MCF 10A (cell line): ENCODE data around the gene SMARCE1. TPM values are rescaled to one million over a fixed set of nuclear protein-coding genes. Genes with fewer than 3 reads are reported as not detected.
A peak's percentile ranks its signal among the peaks of the same experiment; 100 is the strongest.

Experiments used
- BruUV-seq: library from RNA; stranded (reverse); fragments of 400-500 nt; replicated peaks from 2 replicates; lab custom pipeline; 2021; lab: Mats Ljungman, UMichigan
- CTCF ChIA-PET: fragments of 300-600 bp; sonication (Branson Sonifier 250); formaldehyde crosslinking; extraction: SDS; loops from one replicate; lab custom pipeline; 2021; ENCODE audit warnings: antibody characterized with exemption, inconsistent platforms; lab: Yijun Ruan, JAX
- POLR2A ChIA-PET: fragments of 300-600, 350-650 bp; sonication (Branson Sonifier 250); formaldehyde crosslinking; extraction: SDS; loops from one replicate; lab custom pipeline; 2020; ENCODE audit warnings: antibody characterized with exemption, inconsistent platforms; lab: Yijun Ruan, JAX
- DNase-seq: peaks from one replicate; pipeline ENCODE4 v3.0.0-alpha.2; 2018; ENCODE audit not compliant: unreplicated experiment
- H3K27ac Mint-ChIP-seq: one replicate; pipeline ENCODE4 v1.8.0; 2022; ENCODE audit warnings: mild to moderate bottlenecking, low read depth, mixed read lengths; ENCODE audit not compliant: unreplicated experiment
- H3K27me3 Mint-ChIP-seq: one replicate; pipeline ENCODE4 v1.8.0; 2022; ENCODE audit warnings: mixed read lengths; ENCODE audit not compliant: insufficient read depth, unreplicated experiment
- H3K36me3 Mint-ChIP-seq: one replicate; pipeline ENCODE4 v1.8.0; 2022; ENCODE audit warnings: mild to moderate bottlenecking, moderate library complexity, mixed read lengths; ENCODE audit not compliant: insufficient read depth, unreplicated experiment
- H3K4me1 Mint-ChIP-seq: one replicate; pipeline ENCODE4 v1.8.0; 2022; ENCODE audit warnings: mixed read lengths; ENCODE audit not compliant: insufficient read depth, unreplicated experiment
- H3K4me3 Mint-ChIP-seq: one replicate; pipeline ENCODE4 v1.8.0; 2022; ENCODE audit warnings: mild to moderate bottlenecking, moderate library complexity, mixed read lengths; ENCODE audit not compliant: unreplicated experiment
- H3K9me3 Mint-ChIP-seq: one replicate; pipeline ENCODE4 v1.8.0; 2022; ENCODE audit warnings: mixed read lengths; ENCODE audit not compliant: unreplicated experiment
- CTCF ChIP-seq: fragments of 200-600 bp; IDR thresholded peaks from one replicate; pipeline ENCODE4 v1.8.0; 2022; ENCODE audit warnings: antibody characterized with exemption, mild to moderate bottlenecking; ENCODE audit not compliant: unreplicated experiment
- intact Hi-C: fragments of 100-400 bp; cut with micrococcal nuclease; formaldehyde crosslinking; loops from 2 replicates; pipeline ENCODE4 v1.14.1; 2022
- total RNA-seq: library from RNA; stranded (reverse); gene quantifications from 2 replicates; pipeline ENCODE4 v1.2.3, GENCODE V29; 2022

The SMARCE1 gene
- total RNA-seq, 1 experiment from 2014 or later: 128 TPM

GRCh38 chr17:40597556-40598300 is 49.9 kb downstream of the SMARCE1 start:
- no peak for DNase-seq
- BruUV-seq: no TSS peak
- Mint-ChIP-seq H3K4me1 (no peaks in the 10 kb centered on the region), H3K27ac (no peak overlapping the region), H3K27me3 (no peaks in the 10 kb centered on the region), H3K9me3 (no peaks in the 10 kb centered on the region), H3K4me3 (no peak overlapping the region), H3K36me3 (no peaks in the 10 kb centered on the region)
- intact Hi-C loops: no loop called here
- no peak for TF ChIP-seq CTCF
- ChIA-PET CTCF (no interaction called here), POLR2A (interaction anchor here (1.1 kb wide), 1 partner anchor 11 kb away, joined by 3 read pairs; no protein-coding TSS in a partner anchor)

- no peaks in the 10 kb centered on the region for H3K9me3 Mint-ChIP-seq
- H3K4me1 Mint-ChIP-seq: no peaks in the 10 kb centered on the region
- H3K36me3 Mint-ChIP-seq: no peaks in the 10 kb centered on the region
- POLR2A ChIA-PET: interaction anchor here (0.6 to 1.1 kb wide), 2 partner anchors 11 to 128 kb away, joined by 3 read pairs; no protein-coding TSS in a partner anchor
- DNase-seq: no peak
- no peak overlapping the region for H3K4me3 Mint-ChIP-seq
- no TSS peak for BruUV-seq
- intact Hi-C loops: no loop called here
- H3K27me3 Mint-ChIP-seq: no peaks in the 10 kb centered on the region
- TF ChIP-seq CTCF: no peak
- CTCF ChIA-PET: no interaction called here
- no peak overlapping the region for H3K27ac Mint-ChIP-seq
These were observed 50.5 kb downstream of the SMARCE1 start for GRCh38 chr17:40597156-40597555.

GRCh38 chr17:40596261-40596919 is 51.2 kb downstream of the SMARCE1 start:
- Mint-ChIP-seq H3K4me3 (no peak overlapping the region), H3K27me3 (peaks cover 2% of the 10 kb centered on the region), H3K9me3 (no peaks in the 10 kb centered on the region), H3K36me3 (no peaks in the 10 kb centered on the region), H3K4me1 (no peaks in the 10 kb centered on the region), H3K27ac (no peak overlapping the region)
- POLR2A ChIA-PET: interaction anchor here (0.6 kb wide), 1 partner anchor 127 kb away, joined by 3 read pairs; no protein-coding TSS in a partner anchor
- CTCF ChIA-PET: interaction anchor here (0.6 kb wide), 1 partner anchor 23 kb away, joined by 3 read pairs; no protein-coding TSS in a partner anchor
- intact Hi-C loops: no loop called here
- DNase-seq: peak; percentile 8
- BruUV-seq: no TSS peak
- no peak for TF ChIP-seq CTCF

- peaks cover 53% of the 10 kb centered on the region for H3K27me3 Mint-ChIP-seq
- intact Hi-C loops: no loop called here
- no TSS peak for BruUV-seq
- no peak for DNase-seq
- H3K4me1 Mint-ChIP-seq: no peaks in the 10 kb centered on the region
- no peak overlapping the region for H3K27ac Mint-ChIP-seq
- ChIA-PET POLR2A (interaction anchor here (0.9 kb wide), 1 partner anchor 8 kb away, joined by 4 read pairs; no protein-coding TSS in a partner anchor), CTCF (interaction anchor here (0.5 kb wide), 2 partner anchors 116 to 529 kb away, joined by 3 read pairs; no protein-coding TSS in a partner anchor)
- TF ChIP-seq CTCF: no peak
- H3K36me3 Mint-ChIP-seq: no peaks in the 10 kb centered on the region
- peaks cover 9% of the 10 kb centered on the region for H3K9me3 Mint-ChIP-seq
- no peak overlapping the region for H3K4me3 Mint-ChIP-seq
These were observed 56.9 kb downstream of the SMARCE1 start for GRCh38 chr17:40590742-40591141.
